Measurements from ENCODE around the gene EPGN. TPM values are rescaled to one million over a fixed set of nuclear protein-coding genes. Genes with fewer than 3 reads are reported as not detected.

EPGN gene
- total RNA-seq = not detected in 2 replicates

GRCh38 chr4:74308215-74308614 is at the start of gene EPGN:
TSS of gene EPGN (plus strand) at chr4:74308470. CDS start at chr4:74308534, 64 bp downstream.

GRCh38 chr4:74364652-74365491 is 56.6 kb downstream of the EPGN start, which contains the start of gene EREG:
TSS of gene EREG (plus strand) at chr4:74365145. CDS start at chr4:74365309, 164 bp downstream.

Other genes starting within 250 kb of the EPGN start
- gene CXCL2, start 209.3 kb upstream of the EPGN start, total RNA-seq = 7.2 and 7.4 TPM in 2 replicates
- 6.1 and 6.5 TPM in 2 replicates for gene MTHFD2L, start 150.4 kb upstream of the EPGN start, total RNA-seq
- gene EREG, start 56.7 kb downstream of the EPGN start, total RNA-seq = 2.0 and 3.7 TPM in 2 replicates
- gene AREG, start 136.7 kb downstream of the EPGN start, total RNA-seq = 35.4 and 36.3 TPM in 2 replicates